SU-DHL-6 (cell line): ENCODE data around the gene ANGPTL7.

Experiments used
- CTCF ChIP-seq: fragments of 200-600 bp; sonication (generic); IDR thresholded peaks from one replicate; pipeline ENCODE4 v1.5.1; 2017; ENCODE audit warnings: antibody characterized with exemption, mild to moderate bottlenecking, low read length, moderate library complexity; ENCODE audit not compliant: insufficient read depth, poor library complexity, severe bottlenecking
- EZH2phosphoT487 ChIP-seq: fragments of 200-600 bp; sonication (generic), shearing (Covaris generic); conservative IDR thresholded peaks from 2 replicates; pipeline ENCODE4 v1.6.1; 2018; ENCODE audit warnings: mild to moderate bottlenecking, antibody characterized with exemption, low read length, moderate library complexity, mixed read lengths

- TF ChIP-seq CTCF (no peak), EZH2phosphoT487 (no peak)
These were observed 32.7 kb upstream of the ANGPTL7 start for GRCh38 chr1:11156441-11156840.
